H9 (cell line): ENCODE data around the gene PACS1. TPM values are rescaled to one million over a fixed set of nuclear protein-coding genes. Genes with fewer than 3 reads are reported as not detected.

Experiments
- DNase-seq: peaks from one replicate; pipeline ENCODE4 v3.0.0-alpha.2; 2017
- H2AFZ ChIP-seq: one replicate; pipeline ENCODE4 v1.6.1; 2013; ENCODE audit warnings: mild to moderate bottlenecking, low read length, control low read depth, moderate library complexity
- H2AK5ac ChIP-seq: 2 replicates; pipeline ENCODE4 v1.6.1; 2013; ENCODE audit warnings: low read length, control low read depth, mixed read lengths; ENCODE audit not compliant: insufficient read length
- H2BK120ac ChIP-seq: one replicate; pipeline ENCODE4 v1.6.1; 2013; ENCODE audit warnings: low read depth, mild to moderate bottlenecking, low read length, control low read depth, inconsistent platforms; ENCODE audit not compliant: poor library complexity, severe bottlenecking
- H2BK12ac ChIP-seq: 2 replicates; pipeline ENCODE4 v1.6.1; 2013; ENCODE audit warnings: low read length, control low read depth, mixed read lengths, low read depth; ENCODE audit not compliant: insufficient read length
- H2BK15ac ChIP-seq: 2 replicates; pipeline ENCODE4 v1.6.1; 2013; ENCODE audit warnings: low read depth, low read length, control low read depth
- H2BK20ac ChIP-seq: one replicate; pipeline ENCODE4 v1.6.1; 2013; ENCODE audit warnings: low read depth, mild to moderate bottlenecking, low read length, control low read depth, inconsistent platforms; ENCODE audit not compliant: poor library complexity, severe bottlenecking
- H2BK5ac ChIP-seq: 2 replicates; pipeline ENCODE4 v1.6.1; 2013; ENCODE audit warnings: low read length, control low read depth, mixed read lengths; ENCODE audit not compliant: insufficient read length
- H3K14ac ChIP-seq: 2 replicates; pipeline ENCODE4 v1.6.1; 2013; ENCODE audit warnings: low read length, control low read depth; ENCODE audit not compliant: insufficient read depth
- H3K18ac ChIP-seq: 2 replicates; pipeline ENCODE4 v1.6.1; 2013; ENCODE audit warnings: low read depth, mild to moderate bottlenecking, mixed read lengths, low read length, control low read depth; ENCODE audit not compliant: insufficient read length
- H3K23ac ChIP-seq: 2 replicates; pipeline ENCODE4 v1.6.1; 2013; ENCODE audit warnings: low read length, control low read depth, mixed read lengths, low read depth; ENCODE audit not compliant: insufficient read length
- H3K23me2 ChIP-seq: 2 replicates; pipeline ENCODE4 v1.6.1; 2013; ENCODE audit warnings: low read depth, mild to moderate bottlenecking, mixed read lengths, low read length, control low read depth; ENCODE audit not compliant: insufficient read length, poor library complexity, severe bottlenecking
- H3K27ac ChIP-seq: 2 replicates; pipeline ENCODE4 v1.5.1; 2013; ENCODE audit warnings: low read length, control low read depth, mixed read lengths, low read depth; ENCODE audit not compliant: insufficient read length
- H3K27me3 ChIP-seq: 2 replicates; pipeline ENCODE4 v1.6.1; 2013; ENCODE audit warnings: low read length, control low read depth, inconsistent platforms; ENCODE audit not compliant: insufficient read depth
- H3K4ac ChIP-seq: 2 replicates; pipeline ENCODE4 v1.6.1; 2013; ENCODE audit warnings: low read depth, mild to moderate bottlenecking, control low read depth, inconsistent platforms, low read length, moderate library complexity
- H3K4me1 ChIP-seq: 2 replicates; pipeline ENCODE4 v1.6.1; 2013; ENCODE audit warnings: low read length, control low read depth, inconsistent platforms; ENCODE audit not compliant: insufficient read depth
- H3K4me2 ChIP-seq: 2 replicates; pipeline ENCODE4 v1.6.1; 2013; ENCODE audit warnings: low read length, control low read depth, mixed read lengths; ENCODE audit not compliant: insufficient read length, insufficient read depth
- H3K56ac ChIP-seq: 2 replicates; pipeline ENCODE4 v1.6.1; 2013; ENCODE audit warnings: low read depth, mild to moderate bottlenecking, mixed read lengths, low read length, control low read depth; ENCODE audit not compliant: insufficient read length
- H3K79me1 ChIP-seq: 2 replicates; pipeline ENCODE4 v1.6.1; 2013; ENCODE audit warnings: low read depth, mild to moderate bottlenecking, moderate library complexity, low read length, control low read depth, inconsistent platforms; ENCODE audit not compliant: insufficient read depth, poor library complexity, severe bottlenecking
- H3K79me2 ChIP-seq: 2 replicates; pipeline ENCODE4 v1.6.1; 2013; ENCODE audit warnings: low read length, control low read depth, inconsistent platforms; ENCODE audit not compliant: insufficient read depth
- H3K9ac ChIP-seq: 2 replicates; pipeline ENCODE4 v1.6.1; 2013; ENCODE audit warnings: low read length, control low read depth, mixed read lengths; ENCODE audit not compliant: insufficient read length; ENCODE audit errors: extremely low read depth
- H3K9me3 ChIP-seq: one replicate; pipeline ENCODE4 v1.6.1; 2013; ENCODE audit warnings: low read depth, low read length, inconsistent platforms; ENCODE audit not compliant: control insufficient read depth
- H3T11ph ChIP-seq: one replicate; pipeline ENCODE4 v1.6.1; 2013; ENCODE audit warnings: mild to moderate bottlenecking, low read length, control low read depth, inconsistent platforms
- H4K20me1 ChIP-seq: one replicate; pipeline ENCODE4 v1.6.1; 2013; ENCODE audit not compliant: control insufficient read depth, insufficient read length, insufficient read depth
- H4K5ac ChIP-seq: 2 replicates; pipeline ENCODE4 v1.6.1; 2013; ENCODE audit warnings: low read depth, mild to moderate bottlenecking, mixed read lengths, low read length, control low read depth; ENCODE audit not compliant: insufficient read length
- H4K8ac ChIP-seq: replicated peaks from 2 replicates; pipeline ENCODE4 v1.6.1; 2013; ENCODE audit warnings: low read length, control low read depth, mixed read lengths, low read depth; ENCODE audit not compliant: insufficient read length
- H4K91ac ChIP-seq: 2 replicates; pipeline ENCODE4 v1.6.1; 2013; ENCODE audit warnings: low read depth, mild to moderate bottlenecking, moderate library complexity, mixed read lengths, low read length, control low read depth; ENCODE audit not compliant: insufficient read length
- H3K27ac Mint-ChIP-seq, 3 experiments: 2 replicates in 2 of 3; 3 replicates in 1 of 3; pipeline ENCODE4 v1.8.0; 2020 to 2021; ENCODE audit warnings: mixed read lengths in 3 of 3, mild to moderate bottlenecking in 1 of 3, moderate library complexity in 1 of 3
- H3K27me3 Mint-ChIP-seq: 2 replicates; pipeline ENCODE4 v1.8.0; 2021; ENCODE audit warnings: low read depth, mild to moderate bottlenecking, moderate library complexity, mixed read lengths
- H3K36me3 Mint-ChIP-seq, 3 experiments: 2 replicates in 2 of 3; 3 replicates in 1 of 3; pipeline ENCODE4 v1.8.0; 2020 to 2021; ENCODE audit warnings: low read depth in 3 of 3, mixed read lengths in 3 of 3; ENCODE audit not compliant: insufficient read depth in 1 of 3
- H3K4me1 Mint-ChIP-seq, 2 experiments: 2 replicates each; pipeline ENCODE4 v1.8.0; 2020; ENCODE audit warnings: mixed read lengths in 2 of 2
- H3K4me3 Mint-ChIP-seq, 2 experiments: 2 replicates in 1 of 2; 3 replicates in 1 of 2; pipeline ENCODE4 v1.8.0; 2020 to 2021; ENCODE audit warnings: mild to moderate bottlenecking in 2 of 2, mixed read lengths in 2 of 2, moderate library complexity in 1 of 2
- H3K9me3 Mint-ChIP-seq, 2 experiments: 2 replicates in 1 of 2; 3 replicates in 1 of 2; pipeline ENCODE4 v1.8.0; 2020; ENCODE audit warnings: mild to moderate bottlenecking in 2 of 2, mixed read lengths in 2 of 2, moderate library complexity in 1 of 2
- WGBS: extraction: QIAGEN DNeasy Blood & Tissue Kit; methylation state at CpG from one replicate; pipeline ENCODE4 v1.1.7; 2013; ENCODE audit warnings: missing lambda C conversion rate, low lambda C conversion rate, mixed read lengths; ENCODE audit not compliant: insufficient read length; ENCODE audit errors: extremely low coverage; 5-methylcytosine and 5-hydroxymethylcytosine counted together
- total RNA-seq: library from RNA; stranded (reverse); gene quantifications from 2 replicates; pipeline ENCODE4 v1.2.1, GENCODE V29; 2021
- TF ChIP-seq, protein P1 (sequence below): fragments of 200-600 bp; sonication (generic); conservative IDR thresholded peaks from 3 replicates; pipeline ENCODE4 v1.8.0; 2021; ENCODE audit warnings: antibody characterized with exemption, mild to moderate bottlenecking

Gene PACS1
- total RNA-seq, 1 experiment from 2014 or later: 35.5 TPM

DNA sequence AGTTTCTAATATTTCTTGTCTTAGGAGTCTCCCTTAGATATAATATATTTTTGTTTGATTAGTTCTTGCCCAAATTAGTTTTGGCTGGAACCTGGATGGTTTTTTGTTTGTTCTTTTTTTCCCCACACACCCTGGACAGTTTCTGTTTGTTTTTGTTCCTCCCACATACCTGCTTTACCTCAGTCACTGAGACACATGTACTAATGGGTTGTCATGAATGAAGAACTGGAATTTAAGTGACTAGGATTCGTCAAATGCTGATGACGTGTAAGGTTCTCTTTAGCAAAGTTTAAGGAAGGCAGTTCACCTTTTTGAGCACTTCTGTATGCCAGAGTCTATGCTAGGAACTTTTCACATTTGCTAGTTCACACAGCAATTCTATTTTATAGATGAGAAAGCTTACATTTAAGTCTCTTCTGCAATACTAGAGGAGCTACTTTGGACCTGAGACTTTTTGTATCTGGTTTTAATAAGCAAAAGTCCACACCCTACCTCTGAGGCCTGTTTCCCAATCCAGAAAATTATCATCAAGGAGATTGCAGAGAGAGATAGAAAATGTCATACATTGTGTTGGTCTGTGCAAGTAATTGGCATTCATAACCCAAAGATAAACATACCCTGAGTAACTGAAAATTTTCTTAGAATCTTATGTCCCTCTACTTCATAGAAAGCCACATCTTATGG, 111.7 kb downstream of the PACS1 start:
- H3K79me1 ChIP-seq: no peaks in the 10 kb centered on the region
- H2BK20ac ChIP-seq: no peak overlapping the region
- no peak overlapping the region for H3K27ac ChIP-seq
- no peak overlapping the region for H3T11ph ChIP-seq
- no peak overlapping the region for H4K8ac ChIP-seq
- H2BK12ac ChIP-seq: no peak overlapping the region
- H3K27ac Mint-ChIP-seq: no peak overlapping the region
- TF ChIP-seq, protein P1, sequence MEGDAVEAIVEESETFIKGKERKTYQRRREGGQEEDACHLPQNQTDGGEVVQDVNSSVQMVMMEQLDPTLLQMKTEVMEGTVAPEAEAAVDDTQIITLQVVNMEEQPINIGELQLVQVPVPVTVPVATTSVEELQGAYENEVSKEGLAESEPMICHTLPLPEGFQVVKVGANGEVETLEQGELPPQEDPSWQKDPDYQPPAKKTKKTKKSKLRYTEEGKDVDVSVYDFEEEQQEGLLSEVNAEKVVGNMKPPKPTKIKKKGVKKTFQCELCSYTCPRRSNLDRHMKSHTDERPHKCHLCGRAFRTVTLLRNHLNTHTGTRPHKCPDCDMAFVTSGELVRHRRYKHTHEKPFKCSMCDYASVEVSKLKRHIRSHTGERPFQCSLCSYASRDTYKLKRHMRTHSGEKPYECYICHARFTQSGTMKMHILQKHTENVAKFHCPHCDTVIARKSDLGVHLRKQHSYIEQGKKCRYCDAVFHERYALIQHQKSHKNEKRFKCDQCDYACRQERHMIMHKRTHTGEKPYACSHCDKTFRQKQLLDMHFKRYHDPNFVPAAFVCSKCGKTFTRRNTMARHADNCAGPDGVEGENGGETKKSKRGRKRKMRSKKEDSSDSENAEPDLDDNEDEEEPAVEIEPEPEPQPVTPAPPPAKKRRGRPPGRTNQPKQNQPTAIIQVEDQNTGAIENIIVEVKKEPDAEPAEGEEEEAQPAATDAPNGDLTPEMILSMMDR: no peak
- H4K91ac ChIP-seq: no peak overlapping the region
- H3K36me3 Mint-ChIP-seq: no peaks in the 10 kb centered on the region
- no peak overlapping the region for H3K23ac ChIP-seq
- no peaks in the 10 kb centered on the region for H3K9me3 Mint-ChIP-seq
- no peaks in the 10 kb centered on the region for H3K27me3 ChIP-seq
- no peaks in the 10 kb centered on the region for H3K79me2 ChIP-seq
- no peaks in the 10 kb centered on the region for H3K23me2 ChIP-seq
- H4K20me1 ChIP-seq: no peaks in the 10 kb centered on the region
- no peak overlapping the region for H2BK15ac ChIP-seq
- H2BK5ac ChIP-seq: no peak overlapping the region
- no peaks in the 10 kb centered on the region; the same call in 1 of the 2 replicates for H3K27me3 Mint-ChIP-seq
- no peak overlapping the region for H3K9ac ChIP-seq
- no peak overlapping the region for H3K18ac ChIP-seq
- no peak overlapping the region for H2BK120ac ChIP-seq
- no peak overlapping the region for H3K56ac ChIP-seq
- H3K4ac ChIP-seq: no peak overlapping the region
- no peak overlapping the region for H2AFZ ChIP-seq
- H4K5ac ChIP-seq: no peak overlapping the region
- H3K9me3 ChIP-seq: no peaks in the 10 kb centered on the region
- no CpG with 5 or more reads among the region's 2 CpGs for WGBS
- peaks cover 0 to 4% of the 10 kb centered on the region in 2 experiments; a peak in 2 of 4 replicates for H3K4me1 Mint-ChIP-seq
- no peak overlapping the region for H3K4me2 ChIP-seq
- no peak for DNase-seq
- no peak overlapping the region for H2AK5ac ChIP-seq
- no peaks in the 10 kb centered on the region for H3K4me1 ChIP-seq
- H3K4me3 Mint-ChIP-seq: no peak overlapping the region
- H3K14ac ChIP-seq: no peak overlapping the region
